Measurements from ENCODE around the gene RNPEPL1.

GRCh38 chr2:240615396-240615795, 47.1 kb downstream of the RNPEPL1 start:
- TF ChIP-seq CTCF (IDR thresholded peaks at IDR 0.05): no peak
- TF ChIP-seq POLR2AphosphoS5 (IDR thresholded peaks at IDR 0.05): no peak
- TF ChIP-seq POLR2A (IDR thresholded peaks at IDR 0.05): no peak
- TF ChIP-seq EP300 (IDR thresholded peaks at IDR 0.05): no peak

Measured in sigmoid colon (tissue), 4 donors.